ENCODE results near the gene DLG2. TPM values are rescaled to one million over a fixed set of nuclear protein-coding genes. Genes with fewer than 3 reads are reported as not detected.

Gene DLG2
- total RNA-seq, 1 experiment from 2014 or later = 17.5 TPM

GRCh38 chr11:83721263-83721662, 1905.9 kb downstream of the DLG2 start:
- Mint-ChIP-seq H3K27ac (0 out of 2 replicates have a peak overlapping the region, but pooled peaks have one; percentile 10), H3K9me3 (no peaks in the 10 kb centered on the region), H3K27me3 (ENCODE audit: low read depth) (0 out of 2 replicates have a peak, but pooled peaks cover 4% of the 10 kb centered on the region), H3K4me3 (no peak overlapping the region), H3K4me1 (peaks cover 70% of the 10 kb centered on the region), H3K36me3 (peaks cover 6% of the 10 kb centered on the region)
- POLR2A ChIA-PET = no interaction called here
- TF ChIP-seq ZBTB21 (CRISPR knock-in tag; IDR thresholded peaks at IDR 0.05; ENCODE audit: borderline replicate concordance) = no peak
- TF ChIP-seq TCF7 (CRISPR knock-in tag; IDR thresholded peaks at IDR 0.05; ENCODE audit: low read depth) = no peak
- no peak for TF ChIP-seq SMAD3 (CRISPR knock-in tag; IDR thresholded peaks at IDR 0.05; ENCODE audit: borderline replicate concordance)
- TF ChIP-seq, protein P1, sequence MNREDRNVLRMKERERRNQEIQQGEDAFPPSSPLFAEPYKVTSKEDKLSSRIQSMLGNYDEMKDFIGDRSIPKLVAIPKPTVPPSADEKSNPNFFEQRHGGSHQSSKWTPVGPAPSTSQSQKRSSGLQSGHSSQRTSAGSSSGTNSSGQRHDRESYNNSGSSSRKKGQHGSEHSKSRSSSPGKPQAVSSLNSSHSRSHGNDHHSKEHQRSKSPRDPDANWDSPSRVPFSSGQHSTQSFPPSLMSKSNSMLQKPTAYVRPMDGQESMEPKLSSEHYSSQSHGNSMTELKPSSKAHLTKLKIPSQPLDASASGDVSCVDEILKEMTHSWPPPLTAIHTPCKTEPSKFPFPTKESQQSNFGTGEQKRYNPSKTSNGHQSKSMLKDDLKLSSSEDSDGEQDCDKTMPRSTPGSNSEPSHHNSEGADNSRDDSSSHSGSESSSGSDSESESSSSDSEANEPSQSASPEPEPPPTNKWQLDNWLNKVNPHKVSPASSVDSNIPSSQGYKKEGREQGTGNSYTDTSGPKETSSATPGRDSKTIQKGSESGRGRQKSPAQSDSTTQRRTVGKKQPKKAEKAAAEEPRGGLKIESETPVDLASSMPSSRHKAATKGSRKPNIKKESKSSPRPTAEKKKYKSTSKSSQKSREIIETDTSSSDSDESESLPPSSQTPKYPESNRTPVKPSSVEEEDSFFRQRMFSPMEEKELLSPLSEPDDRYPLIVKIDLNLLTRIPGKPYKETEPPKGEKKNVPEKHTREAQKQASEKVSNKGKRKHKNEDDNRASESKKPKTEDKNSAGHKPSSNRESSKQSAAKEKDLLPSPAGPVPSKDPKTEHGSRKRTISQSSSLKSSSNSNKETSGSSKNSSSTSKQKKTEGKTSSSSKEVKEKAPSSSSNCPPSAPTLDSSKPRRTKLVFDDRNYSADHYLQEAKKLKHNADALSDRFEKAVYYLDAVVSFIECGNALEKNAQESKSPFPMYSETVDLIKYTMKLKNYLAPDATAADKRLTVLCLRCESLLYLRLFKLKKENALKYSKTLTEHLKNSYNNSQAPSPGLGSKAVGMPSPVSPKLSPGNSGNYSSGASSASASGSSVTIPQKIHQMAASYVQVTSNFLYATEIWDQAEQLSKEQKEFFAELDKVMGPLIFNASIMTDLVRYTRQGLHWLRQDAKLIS (CRISPR knock-in tag; IDR thresholded peaks at IDR 0.05; ENCODE audit: borderline replicate concordance) = no peak
- no peak for TF ChIP-seq CREB1 (CRISPR knock-in tag; IDR thresholded peaks at IDR 0.05)
- TF ChIP-seq CTCF (IDR thresholded peaks at IDR 0.05) = no peak
- no peak for TF ChIP-seq JAZF1 (CRISPR knock-in tag; IDR thresholded peaks at IDR 0.05)
- TF ChIP-seq ETV6 (CRISPR knock-in tag; IDR thresholded peaks at IDR 0.05) = no peak
- TF ChIP-seq, protein P2, sequence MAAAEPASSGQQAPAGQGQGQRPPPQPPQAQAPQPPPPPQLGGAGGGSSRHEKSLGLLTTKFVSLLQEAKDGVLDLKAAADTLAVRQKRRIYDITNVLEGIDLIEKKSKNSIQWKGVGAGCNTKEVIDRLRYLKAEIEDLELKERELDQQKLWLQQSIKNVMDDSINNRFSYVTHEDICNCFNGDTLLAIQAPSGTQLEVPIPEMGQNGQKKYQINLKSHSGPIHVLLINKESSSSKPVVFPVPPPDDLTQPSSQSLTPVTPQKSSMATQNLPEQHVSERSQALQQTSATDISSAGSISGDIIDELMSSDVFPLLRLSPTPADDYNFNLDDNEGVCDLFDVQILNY (CRISPR knock-in tag; IDR thresholded peaks at IDR 0.05) = no peak
- no peak for TF ChIP-seq FOXJ3 (CRISPR knock-in tag; IDR thresholded peaks at IDR 0.05; ENCODE audit: borderline replicate concordance)
- TF ChIP-seq FOXP4 (CRISPR knock-in tag; IDR thresholded peaks at IDR 0.05) = no peak
- no peak for TF ChIP-seq ATF6 (CRISPR knock-in tag; IDR thresholded peaks at IDR 0.05)
- no peak for TF ChIP-seq MXD4 (CRISPR knock-in tag; IDR thresholded peaks at IDR 0.05; ENCODE audit: borderline replicate concordance)
- TF ChIP-seq ATF1 (CRISPR knock-in tag; IDR thresholded peaks at IDR 0.05) = no peak
- no peak for TF ChIP-seq KAT7 (CRISPR knock-in tag; IDR thresholded peaks at IDR 0.05; ENCODE audit: borderline replicate concordance)
- no peak for TF ChIP-seq SOX15 (CRISPR knock-in tag; IDR thresholded peaks at IDR 0.05)
- TF ChIP-seq, protein P3, sequence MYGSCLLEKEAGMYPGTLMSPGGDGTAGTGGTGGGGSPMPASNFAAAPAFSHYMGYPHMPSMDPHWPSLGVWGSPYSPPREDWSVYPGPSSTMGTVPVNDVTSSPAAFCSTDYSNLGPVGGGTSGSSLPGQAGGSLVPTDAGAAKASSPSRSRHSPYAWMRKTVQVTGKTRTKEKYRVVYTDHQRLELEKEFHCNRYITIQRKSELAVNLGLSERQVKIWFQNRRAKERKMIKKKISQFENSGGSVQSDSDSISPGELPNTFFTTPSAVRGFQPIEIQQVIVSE (CRISPR knock-in tag; IDR thresholded peaks at IDR 0.05; ENCODE audit: borderline replicate concordance) = no peak
- no peak for ATAC-seq
- CTCF ChIA-PET = interaction anchor here (0.6 to 1.6 kb wide), 3 partner anchors 11 to 478 kb away, joined by 3 to 4 read pairs (median 3); no protein-coding TSS in a partner anchor
- no peak for DNase-seq (ENCODE audit: low spot score)

Measured in WTC11 (cell line).